Measurements from ENCODE around the gene CDC27.
"Not testable (repeated sequence)": the region's sequence is repeated elsewhere in the genome, so short reads cannot be mapped to it uniquely, and the experiment has no call there.

Gene CDC27

DNA sequence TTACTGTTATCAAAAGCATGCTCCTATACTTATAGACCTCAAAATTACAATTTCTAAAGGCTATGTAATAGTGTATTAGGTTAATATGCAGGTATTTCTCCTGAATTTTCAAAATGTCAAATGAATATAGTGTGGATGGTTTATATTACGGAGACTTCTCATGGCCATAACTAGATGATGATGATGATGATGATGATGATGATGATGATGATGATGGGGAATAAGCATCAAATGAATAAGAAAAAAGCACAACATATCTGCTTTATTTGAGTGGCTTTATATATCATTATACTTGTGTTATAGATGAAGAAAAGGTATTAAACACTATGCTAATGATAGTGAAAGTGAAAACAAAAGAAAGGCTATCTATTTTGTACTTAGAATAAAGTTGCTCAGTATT, 53.9 kb downstream of the CDC27 start:
- DNase-seq (ENCODE audit: low read depth, low spot score) = no peak

DNA sequence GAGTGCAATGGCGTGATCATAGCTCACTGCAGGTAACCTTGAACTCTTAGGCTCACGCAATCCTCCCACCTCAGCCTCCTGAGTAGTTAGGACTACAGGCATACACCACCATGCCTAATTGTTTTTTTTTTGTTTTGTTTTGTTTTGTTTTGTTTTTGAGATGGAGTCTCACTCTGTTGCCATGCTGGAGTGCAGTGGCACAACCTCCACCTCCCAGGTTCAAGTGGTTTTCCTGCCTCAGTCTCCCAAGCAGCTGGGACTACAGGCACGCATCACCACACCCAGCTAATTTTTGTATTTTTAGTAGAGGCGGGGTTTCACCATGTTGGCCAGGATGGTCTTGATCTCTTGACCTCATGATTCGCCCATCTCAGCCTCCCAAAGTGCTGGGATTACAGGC, 54.7 kb downstream of the CDC27 start:
- DNase-seq (ENCODE audit: low read depth, low spot score) = not testable (repeated sequence)

DNA sequence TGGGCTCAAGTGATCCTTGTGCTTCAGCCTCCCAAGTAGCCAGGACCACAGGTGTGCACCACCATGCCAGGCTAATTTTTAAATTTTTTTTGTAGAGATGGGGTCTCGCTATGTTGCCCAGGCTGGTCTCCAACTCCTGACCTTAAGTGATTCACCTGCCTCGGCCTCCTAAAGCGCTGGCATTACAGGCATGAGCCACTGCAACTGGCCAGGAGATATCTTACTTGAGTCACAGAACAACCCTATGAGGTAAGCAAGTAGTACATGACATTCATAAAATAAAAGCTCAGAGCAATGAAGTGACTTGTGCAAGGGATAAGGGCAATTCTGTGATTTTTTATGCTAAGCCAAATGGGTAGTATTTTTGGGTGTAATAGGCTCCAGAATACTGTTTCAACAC, 57.3 kb downstream of the CDC27 start:
- no peak for DNase-seq (ENCODE audit: low read depth, low spot score)

DNA sequence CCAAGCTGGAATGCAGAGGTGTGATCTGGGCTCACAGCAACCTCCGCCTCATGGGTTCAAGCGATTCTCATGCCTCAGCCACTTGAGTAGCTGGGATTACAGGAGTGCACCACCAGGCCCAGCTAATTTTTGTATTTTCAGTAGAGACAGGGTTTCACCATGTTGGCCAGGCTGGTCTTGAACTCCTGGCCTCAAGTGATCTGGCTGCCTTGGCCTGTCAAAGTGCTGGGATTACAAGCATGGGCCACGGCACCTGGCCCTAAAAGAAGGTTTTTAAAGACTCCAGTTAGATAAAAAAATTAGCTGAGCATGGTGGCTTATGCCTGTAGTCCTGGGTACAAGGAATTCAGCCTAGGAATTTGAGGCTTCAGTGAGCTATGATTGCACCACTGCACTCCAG, 62.3 kb downstream of the CDC27 start:
- not testable (repeated sequence) for DNase-seq (ENCODE audit: low read depth, low spot score)

DNA sequence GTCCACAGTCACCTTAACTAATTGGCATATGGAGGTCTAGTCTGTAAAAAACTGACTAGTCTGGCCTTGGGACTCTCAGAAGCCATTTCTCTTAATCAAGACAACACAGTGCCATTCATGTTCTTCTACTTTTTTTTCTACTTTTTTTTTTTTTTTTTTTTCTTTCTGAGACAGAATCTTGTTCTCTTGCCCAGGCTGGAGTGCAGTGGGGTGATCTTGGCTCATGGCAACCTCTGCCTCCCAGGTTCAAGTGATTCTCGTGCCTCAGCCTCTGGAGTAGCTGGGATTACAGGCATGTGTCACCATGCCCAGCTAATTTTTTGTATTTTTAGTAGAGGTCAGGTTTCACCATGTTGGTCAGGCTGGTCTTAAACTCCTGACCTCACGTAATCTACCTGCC, 65.8 kb downstream of the CDC27 start:
- DNase-seq (ENCODE audit: low read depth, low spot score) = not testable (repeated sequence)

DNA sequence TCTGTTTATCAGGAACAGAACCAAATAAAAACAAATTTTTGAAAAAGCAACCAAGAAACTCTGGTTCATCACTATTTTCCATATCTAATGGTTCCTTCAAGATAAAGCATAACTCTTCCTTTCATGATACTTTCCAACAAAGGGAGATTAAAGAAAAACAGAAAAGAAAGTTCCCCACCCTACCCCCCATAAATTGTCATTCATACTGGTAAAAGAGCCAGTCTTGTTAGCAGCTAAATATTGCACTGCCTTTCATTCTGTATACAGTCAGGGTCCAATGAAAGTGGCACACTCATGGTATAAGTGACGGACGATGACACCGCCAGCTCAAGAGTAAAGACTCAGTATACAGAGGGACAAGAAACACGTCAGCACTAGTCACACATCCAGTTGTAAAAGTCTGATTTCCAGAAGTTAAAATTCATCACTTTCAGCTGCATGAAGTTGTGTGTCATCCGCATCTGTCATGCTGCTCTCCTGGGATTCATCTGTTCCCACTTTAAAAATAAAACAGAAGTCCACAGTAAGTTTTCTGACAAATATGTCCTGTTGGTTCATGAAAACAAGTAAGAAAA, 68.5 kb downstream of the CDC27 start:
- no peak for DNase-seq (ENCODE audit: low read depth, low spot score)

DNA sequence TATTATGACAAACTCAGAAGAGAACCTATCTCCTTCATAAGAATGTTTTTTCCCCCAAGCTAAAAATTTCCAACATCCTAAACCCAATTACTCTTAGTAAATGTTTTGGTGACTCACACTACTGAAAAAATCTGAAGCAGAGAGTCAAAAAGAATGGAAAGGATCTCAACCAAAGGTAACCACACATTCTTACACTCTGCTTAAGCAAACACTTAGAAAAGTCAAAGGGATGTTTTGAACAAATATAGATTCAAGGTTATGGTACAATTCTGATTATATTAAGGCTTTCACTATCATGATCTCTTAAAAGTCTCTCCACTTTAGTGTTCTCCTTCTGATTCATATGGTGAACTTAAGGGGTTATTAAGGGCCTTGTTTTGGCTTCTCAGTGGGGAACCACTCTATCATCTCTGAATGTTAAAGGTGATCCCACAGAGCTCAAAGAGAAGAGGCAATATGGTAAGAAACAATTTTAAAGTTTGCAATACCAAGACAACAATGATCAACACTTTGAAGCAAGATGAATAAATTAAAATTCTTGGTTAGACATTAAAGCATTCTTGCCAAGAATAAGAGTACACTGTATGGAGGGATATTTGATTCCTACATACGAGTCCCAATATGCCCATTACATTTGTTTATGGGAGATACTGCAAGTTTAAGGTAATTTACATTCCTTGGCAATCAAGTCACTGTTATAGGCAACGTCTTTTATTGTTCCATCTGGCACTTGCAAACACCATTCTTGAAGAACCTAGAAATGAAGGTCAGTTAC, 69.2 kb downstream of the CDC27 start:
- DNase-seq (ENCODE audit: low read depth, low spot score) = peak; percentile 9

DNA sequence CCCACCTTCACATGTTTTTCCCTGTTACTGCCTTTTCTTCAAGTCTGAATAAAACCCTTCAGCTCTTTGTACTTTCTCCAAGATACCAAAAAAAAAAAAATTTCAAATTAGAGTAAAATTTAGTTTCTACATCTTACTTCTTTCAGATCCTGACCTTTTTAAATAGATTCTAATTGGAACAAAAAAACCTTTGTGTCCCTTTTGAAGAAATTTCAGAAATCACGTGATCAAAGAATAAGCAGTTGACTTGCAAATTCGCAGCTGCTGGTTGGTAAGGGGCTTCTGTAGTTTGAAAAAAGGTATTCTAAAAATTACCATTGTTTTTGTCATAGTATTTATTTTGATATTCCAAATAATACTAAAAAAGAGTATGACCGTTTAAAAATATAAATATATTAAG, 71.7 kb downstream of the CDC27 start:
- no peak for DNase-seq (ENCODE audit: low read depth, low spot score)

DNA sequence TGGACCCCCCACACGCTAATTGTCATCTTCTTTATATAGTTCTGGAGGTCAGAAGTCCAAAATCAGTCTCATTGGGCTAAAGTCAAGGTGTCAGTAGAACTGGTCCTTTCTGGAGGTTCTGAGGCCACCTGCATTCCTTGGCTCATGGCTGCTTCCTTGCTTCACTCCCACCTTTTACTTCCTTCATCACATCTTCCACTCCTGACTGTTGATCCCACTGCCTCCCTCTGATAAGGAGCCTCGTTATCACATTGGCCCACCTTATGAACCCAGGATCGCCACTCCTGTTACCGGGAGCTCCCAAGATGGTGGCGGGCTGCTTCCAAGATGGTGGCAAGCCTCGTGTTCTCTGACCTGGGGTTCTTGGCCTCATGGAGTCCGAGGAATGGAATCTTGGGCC, 83.0 kb downstream of the CDC27 start:
- DNase-seq (ENCODE audit: low read depth, low spot score) = no peak

DNA sequence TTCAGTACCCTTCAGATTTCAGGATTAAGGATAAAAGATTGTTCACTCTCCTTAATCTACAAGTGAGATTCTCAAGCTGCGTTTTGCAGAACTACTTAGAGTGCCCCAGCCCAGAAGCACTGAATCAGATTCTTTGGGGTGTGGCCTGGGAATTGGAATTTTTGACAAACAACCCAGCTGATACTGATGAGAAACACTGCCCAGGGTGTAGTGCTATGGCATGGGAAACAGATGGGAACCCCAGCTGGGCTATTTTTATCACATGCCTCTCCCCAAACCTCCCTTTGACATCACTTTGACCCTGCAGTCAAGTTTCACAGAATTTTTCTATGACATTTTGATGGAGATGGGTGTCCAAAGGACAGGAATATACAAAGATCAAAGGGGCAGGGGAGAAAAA, 83.8 kb downstream of the CDC27 start:
- DNase-seq (ENCODE audit: low read depth, low spot score) = not testable (repeated sequence)

DNA sequence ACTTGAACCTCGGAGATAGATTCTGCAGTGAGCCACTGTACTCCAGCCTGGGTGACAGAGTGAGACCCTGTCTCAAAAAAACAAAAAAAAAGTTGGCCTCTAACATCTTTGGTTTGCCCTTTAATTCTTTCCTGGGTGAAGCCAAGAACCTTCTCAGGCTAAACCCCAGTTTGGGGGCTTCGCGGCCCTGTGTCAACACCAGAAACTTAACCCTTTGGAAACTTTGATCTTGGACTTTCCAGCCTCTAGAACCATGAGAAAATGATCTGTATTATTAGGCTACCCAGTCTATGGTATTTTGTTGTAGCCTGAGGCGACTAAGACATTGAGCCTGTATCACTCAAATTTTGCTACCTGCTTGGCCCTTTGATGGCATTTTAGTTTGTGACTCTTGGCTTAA, 86.2 kb downstream of the CDC27 start:
- no peak for DNase-seq (ENCODE audit: low read depth, low spot score)

DNA sequence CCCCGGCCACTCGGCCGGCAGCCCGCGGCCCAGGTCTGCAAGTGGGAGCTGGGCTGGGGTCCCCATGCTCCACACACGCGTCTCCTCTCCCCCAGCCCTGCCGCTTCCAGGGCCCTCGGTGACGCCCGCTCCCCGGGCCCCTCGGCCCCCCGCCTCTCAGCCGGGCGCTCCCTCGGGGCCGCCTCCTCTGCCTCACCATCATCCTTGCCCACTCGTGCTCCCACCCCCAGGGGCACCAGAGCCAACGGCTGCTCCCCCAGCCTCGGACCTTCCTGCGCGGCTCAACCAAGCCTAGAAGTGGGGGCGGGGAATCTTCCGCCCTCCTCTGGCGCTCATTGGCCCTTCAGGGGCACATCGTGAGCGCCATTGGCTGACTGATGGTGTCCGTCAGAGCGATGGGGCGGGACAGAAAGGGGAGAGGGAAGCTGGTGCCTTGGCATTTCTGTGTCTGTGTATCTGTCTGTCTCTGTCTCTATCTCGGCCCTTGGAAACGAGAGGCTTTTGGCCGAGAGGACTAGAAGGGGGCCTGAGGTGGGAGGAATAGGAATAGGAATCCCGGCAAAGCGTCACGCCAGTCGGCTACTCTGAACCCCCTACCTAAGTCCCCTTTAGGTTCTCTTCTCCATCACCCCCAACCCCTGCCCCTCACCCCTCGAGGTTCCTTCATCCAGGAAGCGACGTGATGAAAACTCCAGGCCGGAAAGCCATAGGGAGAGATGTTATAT, 88.9 kb downstream of the CDC27 start:
- DNase-seq (ENCODE audit: low read depth, low spot score) = peak; percentile 72

DNA sequence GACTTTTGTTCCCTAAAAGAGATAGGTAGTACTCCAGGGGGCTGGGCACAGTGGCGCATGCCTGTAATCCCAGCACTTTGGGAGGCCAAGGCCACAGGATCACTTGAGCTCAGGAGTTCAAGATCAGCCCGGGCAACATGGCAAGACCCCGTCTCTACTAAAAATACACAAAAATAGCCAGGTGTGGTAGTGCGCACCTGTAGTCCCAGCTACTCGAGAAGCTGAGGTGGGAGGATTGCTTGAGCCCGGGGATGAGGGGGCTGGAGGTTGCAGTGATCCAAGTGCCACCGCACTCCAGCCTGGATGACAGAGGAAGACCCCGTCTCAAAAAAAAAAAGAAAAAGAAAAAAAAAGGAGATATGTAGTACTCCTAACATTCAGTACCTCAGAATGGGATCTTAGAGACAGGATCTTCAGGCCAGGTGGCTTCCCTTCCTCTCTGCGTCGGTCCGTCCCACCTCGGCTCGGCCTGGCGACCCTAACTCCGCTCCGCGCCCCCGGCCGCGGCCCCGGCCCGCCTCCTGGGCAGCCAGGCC, 89.6 kb downstream of the CDC27 start:
- no peak for DNase-seq (ENCODE audit: low read depth, low spot score)

DNA sequence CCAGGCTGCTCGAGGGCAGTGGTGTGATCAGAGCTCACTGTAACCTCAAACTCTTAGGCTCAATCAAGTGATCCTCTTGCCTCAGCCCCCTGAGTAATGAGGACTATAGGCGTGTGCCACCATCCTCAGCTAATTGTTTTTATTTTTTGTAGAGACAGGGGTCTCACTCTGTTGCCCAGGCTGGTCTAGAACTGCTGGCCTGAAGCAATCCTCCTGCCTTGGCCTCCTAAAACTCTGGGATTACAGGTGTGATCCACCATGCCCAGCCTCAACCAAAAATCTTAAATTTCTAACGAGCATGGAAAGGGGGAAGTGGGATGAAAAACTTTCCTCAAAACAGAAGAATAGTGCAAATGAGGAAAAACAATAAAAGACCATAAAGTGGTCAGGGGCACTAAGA, 92.8 kb downstream of the CDC27 start:
- no peak for DNase-seq (ENCODE audit: low read depth, low spot score)

DNA sequence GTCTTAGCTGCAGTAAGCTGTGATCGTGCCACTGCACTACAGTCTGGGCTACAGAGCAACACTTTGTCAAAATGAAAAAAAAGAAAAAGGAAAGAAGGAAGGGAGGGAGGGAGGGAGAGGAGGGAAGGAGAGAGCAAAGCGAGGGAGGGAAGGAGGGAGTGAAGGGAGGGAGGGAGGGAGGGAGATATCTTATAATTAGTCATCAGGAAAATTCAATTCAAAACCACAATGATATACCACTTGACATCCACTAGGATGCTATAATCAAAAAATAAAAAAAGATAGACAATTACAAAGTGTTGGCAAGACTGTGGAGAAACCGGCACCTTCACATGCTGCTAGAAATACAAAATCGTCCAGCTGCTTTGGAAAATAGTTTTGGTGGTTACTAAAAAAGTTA, 93.8 kb downstream of the CDC27 start:
- no peak for DNase-seq (ENCODE audit: low read depth, low spot score)

DNA sequence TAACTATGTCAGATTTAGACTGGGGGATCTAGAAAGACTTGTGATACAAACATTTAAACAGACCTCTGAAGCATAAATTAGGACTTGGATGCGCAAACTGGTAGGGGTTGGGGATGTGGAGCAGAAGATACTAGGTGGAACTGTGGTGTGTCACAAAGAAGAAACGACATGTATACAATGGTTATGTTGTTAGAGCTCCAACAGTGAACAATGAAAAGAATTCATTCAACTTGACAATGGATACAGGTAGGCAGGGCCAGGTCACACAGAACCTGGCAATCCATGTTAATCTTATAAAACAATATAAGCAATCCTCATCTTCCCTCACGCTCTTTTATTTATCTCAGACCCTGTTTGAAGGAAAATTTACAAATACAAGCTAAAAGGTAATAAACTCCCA, 102.0 kb downstream of the CDC27 start:
- no peak for DNase-seq (ENCODE audit: low read depth, low spot score)

DNA sequence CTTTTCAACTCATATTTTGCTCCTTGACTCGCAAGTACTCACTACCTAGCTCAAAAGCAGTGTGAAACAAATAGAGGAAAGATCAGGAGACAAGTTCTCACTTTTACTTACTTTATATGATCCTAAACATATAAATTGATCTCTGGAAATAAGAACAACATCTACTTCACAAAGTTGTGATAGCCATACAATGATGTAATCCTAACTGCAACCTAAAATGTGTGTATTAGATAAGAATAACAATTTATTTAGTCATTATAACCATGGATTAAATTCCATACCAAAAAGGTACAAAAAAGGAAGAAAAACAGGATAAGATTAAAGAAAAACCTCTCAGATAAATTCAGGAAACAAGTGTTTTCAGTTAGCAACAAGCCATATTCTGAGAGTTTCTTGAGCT, 103.4 kb downstream of the CDC27 start:
- no peak for DNase-seq (ENCODE audit: low read depth, low spot score)

DNA sequence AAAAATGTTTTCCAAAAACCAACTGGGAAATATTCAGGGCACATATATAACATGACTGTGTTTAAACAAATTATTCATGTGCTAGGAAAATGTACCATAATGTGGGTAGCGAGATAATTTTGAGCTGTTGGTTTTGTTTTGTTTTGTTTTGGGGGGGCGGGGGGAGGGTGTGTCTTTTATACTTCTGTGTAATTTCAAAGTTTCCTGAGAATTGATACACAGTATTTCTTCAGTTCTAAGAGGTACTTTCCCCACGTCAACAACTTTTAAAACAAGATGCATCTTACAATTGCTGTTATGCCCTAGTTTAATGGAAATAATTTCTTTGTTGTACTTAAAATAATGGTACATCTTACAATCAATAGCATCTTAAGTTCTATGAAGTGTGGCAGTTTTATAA, 110.3 kb downstream of the CDC27 start:
- DNase-seq (ENCODE audit: low read depth, low spot score) = no peak

DNA sequence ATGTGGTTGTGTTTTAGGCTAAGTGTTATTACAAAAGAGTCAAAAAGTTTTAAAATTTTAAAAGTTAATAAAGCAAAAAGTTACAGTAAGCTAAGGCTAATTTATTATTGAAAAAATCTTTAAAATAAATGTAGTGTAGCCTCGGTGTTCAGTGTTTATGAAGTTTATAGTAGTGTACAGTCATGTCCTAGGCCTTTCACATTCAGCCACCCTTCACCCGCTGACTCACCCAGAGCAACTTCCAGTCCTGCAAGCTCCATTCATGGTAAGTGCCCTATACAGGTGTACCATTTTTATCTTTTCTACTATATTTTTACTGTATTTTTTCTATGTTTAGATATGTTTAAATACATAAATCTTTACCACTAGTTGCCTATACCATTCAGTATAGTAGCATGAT, 111.5 kb downstream of the CDC27 start:
- DNase-seq (ENCODE audit: low read depth, low spot score) = no peak

DNA sequence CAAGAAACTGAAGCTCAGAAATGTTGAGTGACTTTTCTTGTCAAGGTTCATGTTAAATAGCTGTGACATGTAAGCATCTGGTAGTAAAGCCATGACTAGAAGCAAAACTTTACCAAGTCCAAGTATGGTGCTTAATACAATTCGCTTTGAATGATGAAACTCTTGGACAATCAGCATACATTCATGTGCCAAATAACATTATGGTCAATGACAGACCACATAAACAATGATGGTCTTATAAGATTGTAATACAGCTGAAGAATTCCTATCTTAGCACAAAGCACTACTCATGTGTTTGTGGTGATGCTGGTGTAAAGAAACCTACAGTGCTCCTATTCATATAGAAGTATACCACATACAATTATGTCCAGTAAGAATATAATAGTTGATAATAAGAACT, 112.9 kb downstream of the CDC27 start:
- no peak for DNase-seq (ENCODE audit: low read depth, low spot score)

DNA sequence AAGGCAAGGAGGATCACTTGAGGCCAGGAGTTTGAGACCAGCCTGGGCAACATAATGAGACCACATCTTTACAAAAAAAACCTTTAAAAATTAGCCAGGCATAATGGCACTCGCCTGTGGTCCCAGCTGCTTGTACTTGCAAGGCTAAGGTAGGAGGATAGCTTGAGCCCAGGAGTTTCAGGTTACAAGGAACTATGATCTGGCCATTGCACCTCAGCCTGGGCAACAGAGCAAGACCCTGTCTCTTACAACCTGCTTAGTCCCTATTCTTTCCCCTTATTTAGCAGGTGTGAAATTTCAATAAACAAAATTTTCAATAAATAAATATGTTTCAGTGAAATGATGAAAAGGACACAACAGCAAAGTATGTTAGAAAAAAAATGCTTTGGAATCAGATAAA, 114.7 kb downstream of the CDC27 start:
- not testable (repeated sequence) for DNase-seq (ENCODE audit: low read depth, low spot score)

DNA sequence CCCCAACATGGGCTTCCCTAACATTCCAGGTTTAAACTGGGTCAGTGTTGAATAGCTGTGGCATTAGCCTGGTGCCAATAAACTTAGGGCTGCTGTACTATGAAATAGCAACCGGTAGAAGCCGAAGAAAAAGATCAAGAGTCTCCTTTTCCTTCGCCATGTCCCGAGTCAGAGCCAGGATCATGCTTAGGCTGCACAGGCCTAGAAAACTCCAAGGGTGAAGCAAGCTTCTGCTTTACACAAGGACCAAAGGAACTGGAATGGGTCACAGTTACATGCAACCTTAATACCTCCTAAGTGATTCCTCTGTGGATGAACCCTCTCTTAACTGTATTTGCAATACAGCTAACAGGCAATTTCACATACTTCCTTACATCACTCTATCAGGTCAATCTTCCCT, 115.5 kb downstream of the CDC27 start:
- DNase-seq (ENCODE audit: low read depth, low spot score) = not testable (repeated sequence)

DNA sequence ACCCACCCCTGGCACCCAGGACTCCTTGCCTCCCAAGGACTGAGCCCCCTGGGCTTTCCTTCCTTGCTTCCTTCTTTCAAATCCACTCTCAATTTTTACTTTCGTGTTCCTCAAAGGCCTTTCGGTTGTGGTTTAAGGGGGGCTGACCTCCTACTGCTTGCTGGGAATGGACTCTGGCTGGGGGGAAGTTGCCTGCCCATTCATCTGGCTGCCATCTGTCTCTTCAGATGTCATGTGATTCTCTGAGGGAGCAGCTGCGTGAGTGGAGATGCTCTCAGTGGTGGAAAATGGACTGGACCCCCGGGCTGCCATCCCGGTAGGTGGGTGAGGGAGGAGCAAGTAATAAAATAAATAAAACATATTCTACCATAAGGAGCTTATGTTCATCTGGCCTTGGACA, 116.2 kb downstream of the CDC27 start:
- peak; percentile 76 for DNase-seq (ENCODE audit: low read depth, low spot score)

All from smooth muscle cell of the brain vasculature (primary cell).